Hepatocyte (in vitro differentiated cells): ENCODE results near the gene MAPRE2. TPM values are rescaled to one million over a fixed set of nuclear protein-coding genes. Genes with fewer than 3 reads are reported as not detected.

Source experiments
- DNase-seq: peaks from one replicate; pipeline ENCODE4 v3.0.0-alpha.2; 2016; ENCODE audit warnings: low spot score
- H2AFZ ChIP-seq: fragments of 200-600 bp; sonication (generic); 2 replicates; pipeline ENCODE4 v1.6.0; 2016; ENCODE audit warnings: antibody characterized with exemption, mild to moderate bottlenecking
- H3K27ac ChIP-seq: fragments of 200-600 bp; sonication (generic); 2 replicates; pipeline ENCODE4 v1.5.1; 2016; ENCODE audit warnings: mild to moderate bottlenecking
- H3K27me3 ChIP-seq: fragments of 200-600 bp; sonication (generic); 2 replicates; pipeline ENCODE4 v1.6.1; 2016
- H3K36me3 ChIP-seq: fragments of 200-600 bp; sonication (generic); replicated peaks from 2 replicates; pipeline ENCODE4 v1.5.1; 2016; ENCODE audit warnings: low read depth; ENCODE audit not compliant: insufficient read depth
- H3K4me1 ChIP-seq: fragments of 200-600 bp; sonication (generic); 2 replicates; pipeline ENCODE4 v1.5.1; 2016; ENCODE audit warnings: mild to moderate bottlenecking, moderate library complexity; ENCODE audit not compliant: insufficient read depth
- H3K4me2 ChIP-seq: fragments of 200-600 bp; sonication (generic); 2 replicates; pipeline ENCODE4 v1.6.0; 2016
- H3K4me3 ChIP-seq: fragments of 200-600 bp; sonication (generic); 2 replicates; pipeline ENCODE4 v1.5.1; 2016; ENCODE audit warnings: mild to moderate bottlenecking
- H3K79me2 ChIP-seq: fragments of 200-600 bp; sonication (generic); 2 replicates; pipeline ENCODE4 v1.6.0; 2017; ENCODE audit warnings: mild to moderate bottlenecking
- H3K9me2 ChIP-seq: fragments of 200-600 bp; sonication (generic); replicated peaks from 2 replicates; pipeline ENCODE4 v1.6.0; 2017; ENCODE audit warnings: mild to moderate bottlenecking; ENCODE audit not compliant: insufficient read depth
- H3K9me3 ChIP-seq: fragments of 200-600 bp; sonication (generic); 2 replicates; pipeline ENCODE4 v1.5.1; 2016; ENCODE audit warnings: low read depth, mild to moderate bottlenecking
- H4K20me1 ChIP-seq: fragments of 200-600 bp; sonication (generic); 2 replicates; pipeline ENCODE4 v1.6.0; 2016; ENCODE audit warnings: mild to moderate bottlenecking; ENCODE audit not compliant: insufficient read depth, poor library complexity, severe bottlenecking
- CTCF ChIP-seq: fragments of 200-600 bp; sonication (generic); IDR thresholded peaks from 2 replicates; pipeline ENCODE4 v1.5.1; 2016; ENCODE audit warnings: antibody characterized with exemption, mild to moderate bottlenecking; ENCODE audit not compliant: poor library complexity
- EZH2 ChIP-seq: fragments of 200-600 bp; sonication (generic); IDR thresholded peaks from 2 replicates; pipeline ENCODE4 v1.6.1; 2016; ENCODE audit warnings: antibody characterized with exemption, mild to moderate bottlenecking, borderline replicate concordance
- EZH2phosphoT487 ChIP-seq: fragments of 200-600 bp; sonication (generic); IDR thresholded peaks from one replicate; pipeline ENCODE4 v1.6.1; 2018; ENCODE audit warnings: antibody characterized with exemption, mild to moderate bottlenecking, low read depth, moderate library complexity; ENCODE audit not compliant: unreplicated experiment, severe bottlenecking
- WGBS: methylation state at CpG from one replicate; pipeline ENCODE4 v1.1.6; 2016; ENCODE audit warnings: low lambda C conversion rate; ENCODE audit errors: missing lambda C conversion rate; 5-methylcytosine and 5-hydroxymethylcytosine counted together
- polyA plus RNA-seq: library from polyadenylated mRNA; unstranded; fragments of >200 nt; fragmentation: Nextera tagmentation; extraction: Ambion mirVana; gene quantifications from 2 replicates; pipeline ENCODE4 v1.2.1, GENCODE V29; 2016
- total RNA-seq: library from RNA; depleted of rRNA; stranded (reverse); fragments of >200 nt; gene quantifications from 2 replicates; pipeline ENCODE4 v1.2.3, GENCODE V29; 2014

MAPRE2 gene
- total and polyA plus RNA-seq, 2 experiments from 2014 or later, result 19.1 to 27.6 TPM

GRCh38 chr18:35159782-35160181 is 118.6 kb downstream of the MAPRE2 start:
- no peak for TF ChIP-seq CTCF
- no peak for TF ChIP-seq EZH2phosphoT487
- no peak for TF ChIP-seq EZH2
- H3K27me3 ChIP-seq, result no peaks in the 10 kb centered on the region

GRCh38 chr18:35161485-35161884 is 120.3 kb downstream of the MAPRE2 start:
- no peak overlapping the region for H3K27ac ChIP-seq
- no peaks in the 10 kb centered on the region for H3K79me2 ChIP-seq
- no peaks in the 10 kb centered on the region for H4K20me1 ChIP-seq
- no peaks in the 10 kb centered on the region for H3K4me1 ChIP-seq
- no peak overlapping the region for H2AFZ ChIP-seq
- no peak for TF ChIP-seq EZH2phosphoT487
- DNase-seq, result no peak
- no peak overlapping the region for H3K4me3 ChIP-seq
- H3K4me2 ChIP-seq, result no peak overlapping the region
- no peaks in the 10 kb centered on the region for H3K36me3 ChIP-seq
- no peaks in the 10 kb centered on the region for H3K9me3 ChIP-seq
- 94% methylated on average over 2 of the region's 2 CpGs for WGBS
- no peaks in the 10 kb centered on the region for H3K27me3 ChIP-seq
- no peaks in the 10 kb centered on the region for H3K9me2 ChIP-seq

More at GRCh38 chr18:35159782-35160181, 118.6 kb downstream of the MAPRE2 start:
- H3K4me2 ChIP-seq, result no peak overlapping the region
- no peak overlapping the region for H2AFZ ChIP-seq
- no peaks in the 10 kb centered on the region for H3K36me3 ChIP-seq
- no peaks in the 10 kb centered on the region for H3K4me1 ChIP-seq
- DNase-seq, result no peak
- no peaks in the 10 kb centered on the region for H3K79me2 ChIP-seq
- H3K9me3 ChIP-seq, result no peaks in the 10 kb centered on the region
- no peak overlapping the region for H3K4me3 ChIP-seq
- no peak overlapping the region for H3K27ac ChIP-seq
- no peaks in the 10 kb centered on the region for H4K20me1 ChIP-seq
- WGBS, result 98% methylated on average over 3 of the region's 3 CpGs
- H3K9me2 ChIP-seq, result no peaks in the 10 kb centered on the region

DNA sequence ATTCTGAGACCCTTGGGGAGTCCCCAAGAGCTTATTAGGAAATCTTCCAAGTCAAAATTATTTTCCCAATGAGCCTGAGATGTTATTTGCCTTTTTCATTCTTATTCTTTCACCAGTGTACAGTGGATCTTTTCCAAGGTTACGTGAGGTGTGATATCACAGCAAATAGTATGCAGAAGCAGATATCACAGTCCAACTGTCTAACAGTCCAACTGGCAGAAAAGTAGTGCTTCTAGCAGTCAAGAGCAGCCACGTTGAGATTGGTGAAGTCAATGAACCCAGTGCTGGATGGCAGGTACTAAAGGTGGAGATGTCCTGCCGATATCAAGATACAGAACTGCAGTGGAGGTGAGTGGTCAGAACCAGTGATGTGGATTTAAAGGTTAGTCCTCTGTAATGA is 120.7 kb downstream of the MAPRE2 start:
- 94% methylated on average over 3 of the region's 3 CpGs for WGBS
- no peaks in the 10 kb centered on the region for H3K79me2 ChIP-seq
- H3K9me2 ChIP-seq, result no peaks in the 10 kb centered on the region
- no peaks in the 10 kb centered on the region for H3K4me1 ChIP-seq
- no peak overlapping the region for H3K4me2 ChIP-seq
- no peaks in the 10 kb centered on the region for H3K27me3 ChIP-seq
- no peaks in the 10 kb centered on the region for H3K9me3 ChIP-seq
- no peak for DNase-seq
- no peak overlapping the region for H3K27ac ChIP-seq
- TF ChIP-seq CTCF (no peak), EZH2phosphoT487 (no peak), EZH2 (no peak)
- H2AFZ ChIP-seq, result no peak overlapping the region
- H4K20me1 ChIP-seq, result no peaks in the 10 kb centered on the region
- no peak overlapping the region for H3K4me3 ChIP-seq
- H3K36me3 ChIP-seq, result no peaks in the 10 kb centered on the region

GRCh38 chr18:35163014-35163539 is 121.9 kb downstream of the MAPRE2 start:
- H3K9me2 ChIP-seq, result no peaks in the 10 kb centered on the region
- no peaks in the 10 kb centered on the region for H3K27me3 ChIP-seq
- H3K36me3 ChIP-seq, result no peaks in the 10 kb centered on the region
- TF ChIP-seq EZH2, result no peak
- TF ChIP-seq EZH2phosphoT487, result no peak
- no peak for TF ChIP-seq CTCF
- H3K9me3 ChIP-seq, result no peaks in the 10 kb centered on the region
- no peaks in the 10 kb centered on the region for H3K79me2 ChIP-seq
- H3K4me1 ChIP-seq, result no peaks in the 10 kb centered on the region
- H3K27ac ChIP-seq, result no peak overlapping the region
- no peak overlapping the region for H3K4me2 ChIP-seq
- DNase-seq, result no peak
- H3K4me3 ChIP-seq, result no peak overlapping the region
- no peaks in the 10 kb centered on the region for H4K20me1 ChIP-seq
- H2AFZ ChIP-seq, result no peak overlapping the region
